Epithelial cell of proximal tubule (primary cell): ENCODE results near the gene ITGB3. TPM values are rescaled to one million over a fixed set of nuclear protein-coding genes. Genes with fewer than 3 reads are reported as not detected.

Source experiments
- DNase-seq: peaks from one replicate; pipeline ENCODE4 v3.0.0-alpha.2; 2011; ENCODE audit warnings: low read depth
- H3K4me3 ChIP-seq: 2 replicates; pipeline ENCODE4 v1.5.1; 2011; ENCODE audit warnings: low read depth, mild to moderate bottlenecking, low read length
- total RNA-seq: library from RNA; depleted of rRNA; stranded (reverse); fragments of >200 nt; gene quantifications from 2 replicates; pipeline ENCODE4 v1.2.3, GENCODE V29; 2015
- TF ChIP-seq, protein P1 (sequence below): conservative IDR thresholded peaks from 2 replicates; pipeline ENCODE4 v1.5.1; 2012; ENCODE audit warnings: low read depth, mild to moderate bottlenecking, low read length

ITGB3 gene
- total RNA-seq, 1 donor from 2014 or later: 181 TPM

DNA sequence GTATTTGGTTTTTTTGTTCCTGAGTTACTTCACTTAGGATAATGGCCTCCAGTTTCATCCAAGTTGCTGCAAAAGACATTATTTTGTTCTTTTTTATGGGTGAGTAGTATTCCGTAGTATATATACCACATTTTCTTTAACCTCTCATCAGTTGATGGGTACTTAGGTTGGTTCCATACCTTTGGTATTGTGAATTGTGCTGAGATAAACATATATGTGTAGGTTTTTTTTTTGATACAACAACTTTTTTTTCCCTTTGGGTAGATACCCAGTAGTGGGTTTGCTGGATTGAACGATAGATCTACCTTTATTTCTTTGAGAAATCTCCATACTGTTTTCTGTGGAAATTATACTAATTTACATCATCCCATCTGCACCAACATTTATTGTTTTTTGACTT, 76.9 kb downstream of the ITGB3 start:
- TF ChIP-seq, protein P1, sequence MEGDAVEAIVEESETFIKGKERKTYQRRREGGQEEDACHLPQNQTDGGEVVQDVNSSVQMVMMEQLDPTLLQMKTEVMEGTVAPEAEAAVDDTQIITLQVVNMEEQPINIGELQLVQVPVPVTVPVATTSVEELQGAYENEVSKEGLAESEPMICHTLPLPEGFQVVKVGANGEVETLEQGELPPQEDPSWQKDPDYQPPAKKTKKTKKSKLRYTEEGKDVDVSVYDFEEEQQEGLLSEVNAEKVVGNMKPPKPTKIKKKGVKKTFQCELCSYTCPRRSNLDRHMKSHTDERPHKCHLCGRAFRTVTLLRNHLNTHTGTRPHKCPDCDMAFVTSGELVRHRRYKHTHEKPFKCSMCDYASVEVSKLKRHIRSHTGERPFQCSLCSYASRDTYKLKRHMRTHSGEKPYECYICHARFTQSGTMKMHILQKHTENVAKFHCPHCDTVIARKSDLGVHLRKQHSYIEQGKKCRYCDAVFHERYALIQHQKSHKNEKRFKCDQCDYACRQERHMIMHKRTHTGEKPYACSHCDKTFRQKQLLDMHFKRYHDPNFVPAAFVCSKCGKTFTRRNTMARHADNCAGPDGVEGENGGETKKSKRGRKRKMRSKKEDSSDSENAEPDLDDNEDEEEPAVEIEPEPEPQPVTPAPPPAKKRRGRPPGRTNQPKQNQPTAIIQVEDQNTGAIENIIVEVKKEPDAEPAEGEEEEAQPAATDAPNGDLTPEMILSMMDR: no peak
- H3K4me3 ChIP-seq: no peak overlapping the region
- no peak for DNase-seq

DNA sequence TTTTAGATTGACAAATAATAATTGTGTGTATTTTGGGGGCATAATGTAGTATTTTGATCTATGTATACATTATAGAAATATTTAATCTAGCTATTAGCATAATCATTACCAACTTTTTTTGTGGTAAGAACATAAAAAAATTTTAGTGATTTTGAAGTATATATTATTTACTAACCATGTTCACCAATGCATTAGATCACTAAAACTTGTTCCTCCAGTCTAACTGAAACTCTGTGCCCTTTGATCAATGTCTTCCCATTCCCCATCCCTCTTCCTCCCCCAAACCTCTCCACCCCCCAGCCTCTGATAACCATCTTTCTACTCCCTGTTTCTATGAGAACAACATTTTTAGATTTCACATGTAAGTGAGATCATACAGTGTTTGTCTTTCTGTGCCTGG, 78.7 kb downstream of the ITGB3 start:
- no peak for DNase-seq
- H3K4me3 ChIP-seq: no peak overlapping the region
- TF ChIP-seq, protein P1: no peak

DNA sequence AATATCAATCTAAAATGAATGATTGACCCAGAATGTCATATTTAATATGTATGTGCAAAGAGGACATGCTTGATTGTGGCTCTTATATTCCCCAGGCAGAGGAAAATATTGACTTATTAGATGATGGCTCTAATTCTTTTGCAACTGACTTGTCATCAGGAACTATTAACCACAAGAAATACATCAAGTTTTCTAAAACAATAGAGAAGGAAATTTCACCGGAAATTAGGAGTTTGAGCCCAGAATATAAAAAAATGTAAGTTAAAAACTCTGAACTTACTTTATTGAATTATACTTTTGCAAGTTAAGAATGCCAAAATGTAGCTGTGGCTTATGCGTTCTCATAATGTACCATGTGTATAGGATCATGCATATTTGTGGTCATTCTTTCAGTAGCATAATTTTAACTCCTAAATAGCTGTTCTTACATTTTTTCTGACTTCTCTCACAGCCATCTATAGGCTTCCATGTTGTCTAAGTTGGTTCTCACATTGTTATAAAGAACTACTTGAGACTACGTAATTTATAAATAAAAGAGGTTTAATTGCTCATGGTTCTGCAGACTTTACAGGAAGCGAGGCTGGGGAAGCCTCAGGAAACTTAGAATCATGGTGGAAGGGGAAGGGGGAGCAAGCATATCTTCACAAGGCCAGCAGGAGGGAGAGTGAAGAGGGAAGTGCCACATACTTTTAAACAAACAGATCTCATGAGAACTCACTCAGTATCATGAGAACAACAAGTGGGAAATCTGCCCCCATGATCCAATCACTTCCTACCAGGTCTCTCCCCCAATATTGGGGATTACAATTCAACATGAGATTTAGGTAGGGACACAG, 81.7 kb downstream of the ITGB3 start:
- no peak for DNase-seq
- TF ChIP-seq, protein P1: no peak
- no peak overlapping the region for H3K4me3 ChIP-seq

DNA sequence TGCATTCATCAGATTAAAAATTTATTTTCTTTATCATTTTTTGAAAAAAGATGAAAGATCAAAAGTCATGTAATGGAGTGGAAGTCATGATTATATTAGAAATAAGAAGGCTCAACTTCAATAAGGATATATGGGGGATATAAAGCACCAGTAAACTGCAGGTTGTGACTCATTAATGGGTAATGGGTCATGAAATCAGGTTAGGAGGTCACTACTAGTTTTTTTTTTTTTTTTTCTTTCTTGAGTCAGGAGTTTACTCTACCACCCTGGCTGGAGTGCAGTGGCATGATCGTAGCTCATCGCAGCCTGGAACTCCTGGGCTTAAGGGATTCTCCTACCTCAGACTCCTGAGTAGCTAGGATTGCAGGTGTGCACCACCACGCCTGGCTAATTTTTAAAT, 84.4 kb downstream of the ITGB3 start:
- TF ChIP-seq, protein P1: no peak
- no peak for DNase-seq
- no peak overlapping the region for H3K4me3 ChIP-seq

DNA sequence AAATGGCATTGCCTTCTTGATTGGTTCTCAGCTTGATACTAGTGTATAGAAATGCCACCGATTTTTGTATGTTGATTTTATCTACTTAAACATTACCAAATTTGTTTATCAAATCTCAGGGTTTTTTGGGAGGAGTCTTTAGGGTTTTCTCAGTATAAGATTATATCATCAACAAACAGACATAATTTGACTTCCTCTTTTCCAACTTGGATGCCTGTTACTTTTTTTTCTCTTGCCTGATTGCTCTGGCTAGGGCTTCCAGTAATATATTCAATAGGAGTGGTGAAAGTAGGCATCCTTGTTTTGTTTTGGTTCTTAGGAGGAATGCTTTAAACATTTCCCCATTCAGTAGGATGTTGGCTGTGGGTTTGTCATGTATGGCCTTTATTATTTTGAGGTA, 99.2 kb downstream of the ITGB3 start:
- no peak for DNase-seq
- no peak overlapping the region for H3K4me3 ChIP-seq
- TF ChIP-seq, protein P1: no peak

DNA sequence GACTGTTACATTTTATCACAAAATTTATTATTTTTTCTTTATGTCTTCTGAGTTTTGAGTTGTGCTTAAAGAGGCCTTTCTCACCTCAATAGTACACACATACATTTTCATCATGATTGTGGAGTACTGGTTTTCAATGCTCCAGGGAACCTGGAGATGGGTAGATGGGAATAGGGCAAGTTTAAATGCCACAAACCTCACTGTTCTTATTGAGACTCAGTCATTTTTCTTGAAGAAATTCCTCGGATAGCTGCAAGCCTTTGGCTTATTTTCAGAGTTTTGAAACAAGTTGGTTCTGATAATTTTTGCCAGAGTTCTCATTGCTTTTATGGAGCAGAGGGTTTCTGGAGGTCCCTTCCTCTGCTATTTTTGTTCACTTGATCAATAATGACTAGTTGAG, 105.0 kb downstream of the ITGB3 start:
- H3K4me3 ChIP-seq: no peak overlapping the region
- no peak for DNase-seq
- TF ChIP-seq, protein P1: no peak

Other genes with a start within 250 kb of the ITGB3 start
- gene CDC27, start 64.5 kb upstream of the ITGB3 start, total RNA-seq: 28.1 and 73.9 TPM in 2 replicates
- gene MYL4, start 44.5 kb upstream of the ITGB3 start, total RNA-seq: not detected in 2 replicates
- 0.43 and 4.8 TPM in 2 replicates for gene EFCAB13, start 70.1 kb downstream of the ITGB3 start, total RNA-seq